C4-2B (cell line): ENCODE measurements around the gene TOP3A.

Experiments
- CTCF ChIP-seq: fragments of 450-650 bp; conservative IDR thresholded peaks from 2 replicates; pipeline ENCODE4 v1.5.1; 2017; ENCODE audit warnings: mild to moderate bottlenecking
- ZFX ChIP-seq: fragments of 450-650 bp; IDR thresholded peaks from 2 replicates; pipeline ENCODE4 v1.6.1; 2017

- TF ChIP-seq CTCF (no peak), ZFX (no peak)
Measured at GRCh38 chr17:18327093-18327492, 12.3 kb upstream of the TOP3A start.
